GM10266 (cell line): ENCODE measurements around the gene IL17C.

ENCODE experiments used
- DNase-seq: peaks from one replicate; pipeline ENCODE4 v3.0.0; 2012; ENCODE audit errors: extremely low spot score
- CTCF ChIP-seq: IDR thresholded peaks from 2 replicates; pipeline ENCODE4 v1.5.1; 2012; ENCODE audit warnings: mild to moderate bottlenecking, low read depth; ENCODE audit not compliant: control insufficient read depth, insufficient read depth; ENCODE audit errors: missing control alignments

The IL17C gene

DNA sequence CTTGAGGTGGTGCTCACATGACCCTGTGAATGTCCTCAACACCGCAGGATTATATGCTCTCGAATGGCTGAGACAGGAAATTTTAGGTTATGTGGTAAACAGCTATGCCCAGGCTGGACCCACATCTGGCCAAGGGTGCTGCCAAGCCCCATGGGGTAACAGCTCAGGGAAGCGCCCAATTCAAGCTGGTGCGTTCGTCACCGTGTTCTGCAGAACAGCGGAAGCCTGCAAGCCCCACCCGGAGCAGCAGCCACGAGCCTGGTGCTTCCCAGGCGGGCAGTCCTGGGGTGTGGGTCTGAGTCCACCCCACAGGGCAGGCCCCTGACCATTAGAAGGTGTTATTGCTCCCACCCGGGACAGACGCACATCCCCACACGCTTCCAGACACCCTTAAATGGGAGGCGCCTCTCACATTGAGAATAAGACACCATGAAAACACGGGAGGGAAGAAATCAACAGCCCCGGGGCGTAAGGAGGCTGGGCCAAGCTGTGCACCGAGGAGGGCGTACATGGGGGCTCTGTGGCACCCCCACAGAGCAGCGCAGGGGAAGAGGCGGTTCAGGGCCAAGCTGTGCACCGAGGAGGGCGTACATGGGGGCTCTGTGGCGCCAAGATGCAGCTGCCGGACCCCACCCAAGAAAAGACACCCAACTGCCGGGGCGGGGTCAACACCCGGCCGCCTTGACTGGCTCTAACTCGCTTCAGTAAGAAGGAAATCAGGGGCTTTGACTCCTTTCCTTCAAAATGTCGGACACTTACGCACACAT lies 15.4 kb downstream of the IL17C start:
- DNase-seq: no peak
- TF ChIP-seq CTCF: no peak

DNA sequence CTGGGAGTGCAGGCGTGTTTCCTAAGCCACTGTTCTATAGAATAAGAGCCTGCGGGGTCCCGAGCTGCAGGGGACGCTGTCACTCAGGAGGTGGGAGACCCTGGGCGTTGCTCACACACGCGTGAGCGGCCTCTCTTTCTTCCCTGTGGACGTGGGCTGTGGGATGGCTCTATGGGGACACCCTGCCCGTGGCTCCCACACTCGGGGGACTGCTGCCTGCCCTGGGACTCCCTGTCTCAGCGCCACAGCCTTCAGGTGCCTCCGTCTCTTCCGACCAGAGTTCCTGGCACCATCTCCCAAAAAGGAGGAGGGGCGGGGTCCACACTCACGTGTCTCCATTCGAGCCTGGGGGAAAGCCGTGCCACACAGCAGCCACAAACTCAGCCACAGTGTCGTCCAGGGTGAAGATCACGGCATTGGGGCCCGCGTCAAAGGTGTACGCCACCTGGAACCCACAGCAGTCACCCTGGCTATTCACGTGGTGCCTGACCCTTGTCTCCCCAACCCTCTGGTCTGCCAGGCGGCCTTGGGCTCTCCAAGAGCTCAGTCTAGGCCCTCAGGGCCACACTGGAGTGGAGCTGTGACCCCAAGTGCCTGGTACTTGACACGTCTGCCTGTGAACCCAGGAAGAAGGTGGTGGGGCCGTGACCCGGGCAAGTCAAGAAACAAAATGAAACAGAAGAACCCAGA lies 16.1 kb downstream of the IL17C start:
- DNase-seq: no peak
- no peak for TF ChIP-seq CTCF

- no peak for TF ChIP-seq CTCF
- no peak for DNase-seq
Measured at GRCh38 chr16:88655053-88655732, 16.8 kb downstream of the IL17C start.

DNA sequence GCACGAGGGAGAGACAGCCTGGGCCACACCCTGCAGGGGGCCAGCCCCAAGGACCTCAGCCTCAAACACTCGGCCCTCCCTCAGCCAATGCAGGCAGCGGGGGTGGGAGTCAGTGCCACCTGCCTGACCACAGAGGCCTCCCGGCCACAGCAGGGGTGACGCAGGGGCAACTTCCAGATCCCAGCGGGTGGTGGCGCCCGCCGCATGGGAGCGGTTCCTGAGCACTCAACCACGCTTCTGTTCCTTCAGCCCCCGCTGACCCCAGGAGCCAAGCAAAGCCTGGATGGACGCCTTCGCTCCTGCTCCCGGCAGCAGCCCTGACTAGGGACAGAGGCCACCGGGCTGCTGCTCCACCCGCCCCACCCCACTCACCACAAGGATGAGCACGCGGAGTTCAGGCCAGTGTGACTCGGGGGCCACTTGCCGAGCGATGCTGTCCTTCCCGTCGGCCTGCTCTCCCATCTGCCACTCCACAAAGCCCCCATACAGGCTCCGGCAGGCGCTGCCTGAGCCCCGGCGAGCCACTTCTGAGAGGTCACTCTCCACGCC lies 17.4 kb downstream of the IL17C start:
- TF ChIP-seq CTCF: no peak
- DNase-seq: no peak

DNA sequence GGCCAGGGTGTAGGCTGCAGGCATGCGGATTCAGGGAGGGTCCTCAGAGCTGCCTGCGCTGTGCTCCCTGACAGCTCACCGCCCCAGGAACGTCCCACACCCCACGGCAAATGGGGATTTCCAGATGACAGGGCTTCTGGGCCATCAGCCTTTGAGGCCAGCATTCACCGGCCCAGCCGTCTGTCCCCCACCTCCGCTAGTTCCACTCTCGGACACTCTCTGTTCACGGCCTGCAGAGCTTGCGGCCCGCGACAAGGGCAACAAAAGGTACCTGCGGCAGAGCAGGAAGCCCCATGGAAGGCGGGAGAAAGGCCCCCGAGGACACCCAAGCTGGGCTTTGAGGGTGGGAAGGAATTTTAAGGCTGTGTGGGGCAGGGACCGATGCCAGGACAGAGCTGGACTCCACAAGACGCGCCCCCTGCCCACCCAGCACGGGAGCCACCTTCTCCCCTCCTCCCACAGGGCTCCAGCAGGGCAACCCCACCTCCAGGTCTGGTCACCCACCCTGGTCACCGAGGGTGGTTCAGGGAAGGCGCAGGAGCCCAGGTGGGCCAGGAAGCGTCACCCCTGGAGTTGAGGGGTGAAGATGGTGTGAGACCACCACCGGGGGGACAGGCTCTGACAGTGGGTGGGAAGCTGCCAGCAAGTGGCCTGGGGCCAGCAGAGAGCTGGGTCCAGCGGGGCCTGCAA lies 18.1 kb downstream of the IL17C start:
- DNase-seq: no peak
- TF ChIP-seq CTCF: no peak

- DNase-seq: no peak
- no peak for TF ChIP-seq CTCF
Measured at GRCh38 chr16:88657371-88657770, 19.0 kb downstream of the IL17C start.
